ENCODE results near the gene DRGX.

Gene DRGX

DNA sequence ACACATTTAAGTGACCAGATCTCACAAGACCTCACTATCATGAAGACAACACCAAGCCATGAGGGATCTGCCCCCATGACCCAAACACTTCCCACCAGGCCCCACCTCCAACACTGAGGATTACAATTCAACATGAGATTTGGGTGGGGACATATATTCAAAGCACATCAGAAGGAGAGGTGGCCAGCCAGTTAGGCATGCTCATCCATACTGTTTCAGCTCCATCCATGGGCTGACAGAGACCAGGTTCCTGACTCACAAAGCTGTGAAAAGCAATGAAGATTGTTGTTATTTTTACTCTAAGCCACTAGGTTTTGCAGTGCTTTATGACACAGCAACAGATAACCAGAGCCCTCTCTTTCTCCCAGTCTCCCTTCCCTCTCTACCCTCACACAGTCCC is 60.9 kb downstream of the DRGX start:
- DNase-seq = no peak

DNA sequence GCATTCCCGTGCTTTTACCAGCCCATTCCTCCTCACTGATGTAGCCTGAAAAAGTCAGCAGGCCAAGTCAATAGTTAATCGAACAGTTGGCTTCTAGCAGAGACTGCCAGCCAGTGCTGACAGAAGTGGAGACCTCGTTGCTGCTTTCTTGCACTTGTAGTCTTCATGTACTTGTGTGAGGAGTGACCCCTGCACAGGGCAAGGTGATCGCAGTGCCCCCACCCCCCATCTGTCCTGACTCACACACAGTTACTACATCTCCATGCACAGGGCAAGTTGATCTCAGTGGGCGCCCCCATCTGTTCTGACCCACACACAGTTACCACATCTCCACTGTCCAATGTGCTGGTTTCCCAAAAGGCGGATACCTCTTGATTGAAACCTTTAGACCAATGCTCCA is 62.7 kb downstream of the DRGX start:
- DNase-seq = no peak

DNA sequence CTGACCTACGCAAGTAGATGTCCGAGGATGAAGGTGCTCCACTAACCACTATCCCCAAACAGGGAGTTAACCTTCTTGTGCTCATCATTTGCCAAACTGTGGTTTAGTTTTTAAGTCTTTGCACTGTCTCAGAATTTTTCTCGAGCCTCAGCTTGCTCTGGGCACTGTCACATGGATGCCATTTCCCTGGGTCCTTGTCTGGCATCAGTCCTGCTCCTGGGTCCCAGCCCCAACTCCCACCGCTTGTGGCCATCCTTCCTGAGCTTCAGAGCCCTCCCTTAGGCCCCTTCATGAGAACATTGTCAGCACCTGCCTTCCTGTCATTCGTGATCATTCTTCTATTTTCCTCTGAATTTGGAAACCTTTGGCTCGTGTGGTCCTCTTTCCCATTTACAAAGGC is 63.1 kb downstream of the DRGX start:
- DNase-seq = no peak

DNA sequence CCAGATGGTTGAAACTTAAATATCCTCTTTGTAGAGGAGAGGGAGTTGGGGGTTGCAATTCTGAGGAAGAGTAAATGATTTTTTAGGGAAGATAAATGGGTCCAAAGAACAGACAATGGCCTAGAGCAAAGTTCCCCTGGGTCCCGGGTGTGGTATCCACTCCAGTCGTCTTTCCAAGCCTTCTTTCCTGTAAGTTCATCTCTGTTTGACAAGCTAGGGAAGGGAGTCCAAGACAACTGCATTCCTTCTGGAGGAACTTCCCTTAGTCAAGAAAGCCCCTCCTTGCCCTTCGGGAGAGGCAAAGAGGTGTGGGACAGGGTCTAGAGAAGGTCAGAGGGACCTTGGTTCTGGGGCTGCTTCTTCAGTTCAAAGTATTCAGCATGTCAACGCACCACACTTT is 63.6 kb downstream of the DRGX start:
- no peak for DNase-seq

DNA sequence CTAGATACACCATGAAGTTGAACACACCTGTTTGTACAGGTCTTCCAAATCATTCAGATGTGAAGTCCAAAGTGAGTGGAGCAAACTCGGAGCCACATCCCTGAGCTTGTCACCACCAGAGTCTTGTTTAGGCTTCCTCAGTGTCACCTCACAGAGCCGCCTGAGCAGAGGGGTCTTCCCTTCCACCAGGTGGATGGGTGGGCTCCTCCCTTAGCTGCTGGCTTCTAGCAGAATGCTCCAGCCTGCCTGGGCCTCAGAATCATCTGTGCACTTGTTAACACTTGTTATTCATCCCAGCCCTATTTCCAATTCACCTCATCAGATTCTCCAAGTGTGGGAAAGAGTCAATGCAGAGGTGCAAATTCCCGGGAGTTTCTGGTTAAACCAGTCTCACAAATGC is 64.5 kb downstream of the DRGX start:
- DNase-seq = no peak

DNA sequence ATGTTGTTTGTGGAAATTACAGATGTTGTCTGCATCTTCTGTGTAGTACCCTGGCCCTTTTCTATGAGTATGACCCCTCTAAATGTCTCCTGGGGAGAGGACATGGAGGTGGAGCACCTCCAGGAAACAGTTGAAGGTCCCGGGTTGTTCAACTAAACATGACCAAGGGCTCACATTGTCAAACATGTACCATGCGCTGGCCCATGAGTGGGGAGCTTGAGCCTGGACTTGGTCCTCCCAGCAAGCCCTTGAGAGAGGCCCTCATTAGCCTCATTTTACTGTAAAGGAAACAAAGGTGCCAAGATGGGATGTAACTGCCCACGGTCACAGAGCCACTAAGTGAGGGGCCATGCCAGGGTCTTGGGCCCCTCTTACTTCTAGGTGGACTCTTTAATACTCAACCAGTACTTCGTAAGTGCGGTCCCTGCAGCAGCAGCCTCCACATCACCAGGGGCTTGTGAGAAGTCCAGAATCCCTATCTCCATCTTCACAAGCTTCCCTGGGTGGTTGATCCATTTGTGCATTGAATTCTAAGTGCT is 65.7 kb downstream of the DRGX start:
- no peak for DNase-seq

DNA sequence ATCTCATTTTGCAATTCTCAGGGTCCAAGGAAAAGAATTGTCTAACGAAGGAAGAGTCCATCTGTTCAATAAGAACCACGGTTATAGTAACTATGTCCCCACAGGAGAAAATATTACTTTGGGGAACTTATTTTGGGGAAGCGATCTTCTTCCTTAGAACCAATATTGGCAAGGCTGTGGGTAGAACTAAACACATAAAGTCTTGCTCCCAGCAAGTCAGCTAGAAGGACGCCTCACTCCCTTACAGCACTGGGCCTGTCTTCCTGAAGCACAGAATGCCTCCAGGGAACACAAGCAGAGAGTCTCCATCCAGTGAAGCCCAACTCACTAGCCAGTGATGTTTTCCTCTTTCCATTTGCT is 66.8 kb downstream of the DRGX start:
- no peak for DNase-seq

DNA sequence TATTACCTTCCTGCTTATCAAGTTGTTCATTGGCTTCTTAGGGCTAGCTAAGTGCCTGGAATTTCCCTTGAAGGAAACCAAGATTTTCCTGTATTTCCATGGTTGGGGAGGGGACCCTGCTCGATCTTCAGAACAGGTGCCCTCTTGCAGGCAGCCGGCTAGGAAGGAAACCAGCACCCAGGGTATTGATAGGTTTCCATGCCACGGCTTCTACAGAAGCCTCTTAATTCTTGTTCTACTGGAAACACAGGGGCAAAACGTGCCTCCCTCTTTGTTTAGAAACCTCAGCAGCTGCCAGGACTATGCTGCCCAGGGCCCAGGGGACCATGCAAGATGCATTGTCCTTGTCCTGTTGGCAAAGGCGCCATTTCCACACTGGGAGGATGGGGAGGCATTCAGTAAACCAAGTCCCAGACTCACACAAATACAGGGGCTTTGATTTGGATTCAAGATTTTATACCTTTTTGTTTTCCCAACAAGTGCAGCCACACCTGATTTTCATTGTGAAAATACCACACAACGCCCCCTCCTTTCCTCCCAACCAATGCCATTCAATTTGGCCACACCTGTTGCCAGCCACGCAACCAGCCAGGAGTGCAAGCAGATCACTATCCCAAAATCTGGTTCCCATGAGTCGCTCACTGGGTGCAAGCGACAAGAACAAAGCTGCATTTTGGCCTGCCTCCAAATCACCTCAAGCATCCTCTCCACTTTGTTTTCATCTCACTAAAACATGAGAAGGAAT is 67.3 kb downstream of the DRGX start:
- DNase-seq = no peak

DNA sequence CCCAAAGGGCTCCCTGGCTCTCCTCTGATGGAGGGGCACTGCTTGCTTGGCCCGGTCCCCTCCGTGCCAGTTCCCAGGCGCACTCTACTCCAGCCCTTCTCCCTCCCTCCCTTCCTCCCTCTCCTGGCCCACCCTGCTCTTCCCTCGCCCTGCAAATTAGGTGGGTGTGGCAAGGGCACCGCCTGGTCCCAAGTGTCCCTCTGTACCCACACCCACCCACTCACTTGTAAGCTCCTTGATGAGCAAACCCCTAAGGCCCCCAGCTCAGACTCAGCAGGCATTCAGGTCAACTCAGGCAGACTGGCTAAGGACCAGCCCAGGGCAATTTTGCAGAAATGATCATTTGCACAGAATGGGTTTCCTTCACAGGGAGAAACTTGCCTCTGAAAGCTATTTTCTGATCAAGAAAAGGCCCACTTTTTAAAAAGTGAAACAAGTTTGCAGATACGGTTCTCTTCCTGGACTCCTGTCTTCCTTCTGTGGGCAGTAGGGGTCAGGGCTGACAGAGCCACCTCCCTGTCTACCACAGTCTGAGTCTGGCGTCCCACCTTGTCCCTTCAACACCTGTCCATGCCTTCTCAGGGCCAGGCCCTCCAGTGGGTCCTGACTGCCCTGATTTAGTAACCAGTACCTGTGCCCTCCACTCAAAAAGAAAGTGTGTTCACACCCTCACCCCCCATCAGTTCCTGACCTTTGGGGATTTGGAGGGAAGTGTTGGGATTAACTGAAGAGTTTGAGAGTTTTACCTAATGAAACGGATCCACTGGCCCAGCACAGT is 68.7 kb downstream of the DRGX start:
- no peak for DNase-seq

DNA sequence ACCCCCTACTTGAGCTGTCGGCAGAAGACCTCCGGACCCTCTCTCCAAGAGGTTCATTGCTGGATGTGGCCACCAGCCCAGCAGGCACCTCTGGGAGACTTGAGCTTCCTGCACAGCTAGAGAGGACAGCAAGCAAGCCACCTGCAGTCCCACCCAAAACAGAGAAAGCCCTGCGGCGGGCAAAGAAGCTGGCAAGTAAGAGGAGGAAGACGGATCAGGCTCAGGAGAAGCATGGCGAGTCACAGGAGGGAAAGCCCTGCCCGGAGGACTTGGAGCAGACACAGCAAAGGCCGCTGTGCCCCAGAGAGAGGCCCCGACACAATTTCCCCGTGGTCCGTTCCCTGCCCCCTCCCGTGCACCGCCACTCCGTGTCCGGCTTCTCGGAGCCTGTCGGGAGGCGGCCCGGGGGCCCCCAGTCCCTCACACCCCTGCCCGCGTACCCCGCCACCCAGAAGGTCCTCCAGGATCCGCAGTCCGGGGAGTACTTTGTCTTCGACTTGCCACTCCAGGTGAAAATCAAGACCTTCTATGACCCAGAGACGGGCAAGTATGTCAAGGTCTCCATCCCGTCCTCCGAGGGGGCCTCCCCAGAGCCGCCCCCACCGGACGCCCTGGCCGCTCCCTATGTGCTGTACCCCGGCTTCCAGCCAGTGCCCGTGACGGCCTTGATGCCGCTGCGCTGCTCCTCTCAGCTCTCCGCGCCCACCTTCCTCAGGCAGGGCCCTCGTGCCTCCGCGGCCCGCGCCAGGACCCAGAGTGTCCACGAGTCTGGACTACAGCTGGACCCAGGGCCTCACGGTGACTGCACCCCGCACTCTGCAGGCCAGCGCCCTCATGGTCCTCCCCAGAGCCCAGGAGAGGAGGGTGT is 69.7 kb downstream of the DRGX start:
- DNase-seq = no peak

DNA sequence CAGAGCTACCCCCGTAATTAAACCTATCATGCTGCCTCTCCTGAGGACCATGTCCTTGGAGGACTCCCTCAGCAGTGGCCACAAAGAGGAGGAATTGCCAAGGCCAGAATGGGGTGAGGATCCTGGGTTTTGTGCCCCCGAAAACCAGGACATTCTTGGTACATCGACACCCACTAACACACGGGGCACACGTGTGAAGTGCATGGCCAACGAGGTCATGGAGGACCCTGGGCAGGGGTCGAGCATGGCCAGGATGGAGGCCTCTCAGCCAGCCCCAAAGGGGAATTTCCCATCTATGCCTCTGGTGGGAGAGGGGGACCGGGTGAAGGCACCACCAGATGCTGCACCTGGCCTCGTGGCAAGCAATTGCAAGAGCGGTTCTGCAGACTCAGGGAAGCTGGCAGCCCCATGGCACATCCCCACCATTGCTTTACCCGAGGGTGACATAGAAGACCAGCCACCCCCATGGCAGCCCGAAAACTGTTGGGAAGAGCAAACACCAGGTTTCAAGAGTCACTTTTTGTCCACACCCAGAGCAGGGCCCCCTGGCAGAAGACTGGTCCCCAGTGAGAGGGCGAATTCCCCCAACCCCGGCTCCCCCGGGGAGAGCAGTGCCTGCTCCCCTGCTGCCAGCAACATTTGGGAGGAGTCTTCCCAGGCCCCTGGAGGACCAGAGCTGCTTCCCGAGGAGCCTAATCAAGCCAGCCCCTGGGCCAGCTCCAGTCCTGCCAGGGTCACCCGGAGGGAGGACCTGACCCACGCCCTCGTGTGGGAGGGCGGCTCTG is 70.6 kb downstream of the DRGX start:
- DNase-seq = no peak

DNA sequence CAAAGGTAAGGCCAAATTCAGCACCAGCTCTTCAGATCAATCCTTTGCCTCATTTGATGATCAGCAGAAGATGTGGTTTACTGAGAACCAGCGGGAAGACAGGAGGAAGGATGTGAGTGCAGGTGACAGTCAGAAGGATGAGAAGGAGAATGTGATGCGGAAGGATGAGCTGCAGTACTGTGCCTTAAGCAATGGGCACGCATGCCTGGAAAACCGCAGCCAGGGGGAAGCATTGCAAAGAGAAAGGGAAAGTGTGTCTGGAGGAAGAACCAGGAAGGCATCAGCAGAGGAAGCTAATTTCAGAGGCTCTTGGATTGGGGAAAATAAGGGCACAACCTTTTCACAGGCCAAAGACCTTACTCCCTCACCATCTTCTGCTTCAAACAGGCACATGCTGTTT is 71.2 kb downstream of the DRGX start:
- no peak for DNase-seq

DNA sequence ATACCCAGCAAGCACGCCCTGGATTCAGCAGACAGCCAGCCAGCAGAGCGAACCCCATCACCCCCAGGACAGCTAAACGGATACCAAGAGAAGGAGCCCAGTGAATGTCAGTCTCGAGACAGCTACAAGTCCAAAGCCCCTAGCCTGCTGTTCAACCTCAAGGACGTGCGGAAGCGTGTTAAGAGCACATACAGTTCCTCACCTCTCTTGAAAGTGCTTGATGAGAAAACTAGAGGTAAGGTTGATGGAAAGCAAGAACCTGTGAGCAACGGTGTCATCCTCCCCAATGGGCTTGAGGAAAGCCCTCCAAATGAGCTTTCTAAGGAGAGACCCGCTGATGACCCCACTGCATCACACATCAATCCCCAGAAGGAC is 72.0 kb downstream of the DRGX start:
- no peak for DNase-seq

DNA sequence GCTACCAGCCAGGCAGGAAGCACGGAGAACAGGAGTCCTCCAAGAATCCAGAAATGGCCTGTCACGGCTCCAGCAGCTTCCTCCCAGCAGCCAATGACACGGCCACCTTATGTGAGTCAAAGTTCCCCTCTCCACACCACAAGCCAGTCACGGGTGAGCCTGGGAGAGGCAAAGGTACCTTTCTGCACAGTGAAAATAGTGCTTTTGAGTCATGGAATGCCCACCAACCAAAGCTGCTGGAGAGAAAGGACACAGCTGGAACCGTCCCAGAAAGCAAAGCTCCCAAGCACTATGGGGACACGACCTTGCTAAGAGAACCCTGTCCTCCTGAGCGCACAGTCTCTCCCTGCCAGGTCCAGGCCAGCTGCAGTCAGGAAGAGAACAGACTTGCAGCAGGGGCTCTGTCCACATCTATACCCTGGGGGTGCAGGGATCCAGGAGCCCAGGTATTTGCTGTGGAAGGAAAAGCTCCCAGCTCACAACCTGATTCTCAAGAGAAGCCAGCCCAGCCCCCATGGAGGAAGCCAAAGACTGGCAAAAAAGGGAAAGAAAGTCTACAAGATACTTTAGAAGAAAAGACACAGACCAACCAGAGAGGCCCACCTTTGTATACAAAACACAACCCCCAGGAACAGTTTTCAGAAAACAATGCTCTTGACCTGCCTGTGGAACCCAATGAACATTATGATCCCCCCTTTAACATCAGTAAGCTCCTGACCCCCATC is 72.6 kb downstream of the DRGX start:
- no peak for DNase-seq

DNA sequence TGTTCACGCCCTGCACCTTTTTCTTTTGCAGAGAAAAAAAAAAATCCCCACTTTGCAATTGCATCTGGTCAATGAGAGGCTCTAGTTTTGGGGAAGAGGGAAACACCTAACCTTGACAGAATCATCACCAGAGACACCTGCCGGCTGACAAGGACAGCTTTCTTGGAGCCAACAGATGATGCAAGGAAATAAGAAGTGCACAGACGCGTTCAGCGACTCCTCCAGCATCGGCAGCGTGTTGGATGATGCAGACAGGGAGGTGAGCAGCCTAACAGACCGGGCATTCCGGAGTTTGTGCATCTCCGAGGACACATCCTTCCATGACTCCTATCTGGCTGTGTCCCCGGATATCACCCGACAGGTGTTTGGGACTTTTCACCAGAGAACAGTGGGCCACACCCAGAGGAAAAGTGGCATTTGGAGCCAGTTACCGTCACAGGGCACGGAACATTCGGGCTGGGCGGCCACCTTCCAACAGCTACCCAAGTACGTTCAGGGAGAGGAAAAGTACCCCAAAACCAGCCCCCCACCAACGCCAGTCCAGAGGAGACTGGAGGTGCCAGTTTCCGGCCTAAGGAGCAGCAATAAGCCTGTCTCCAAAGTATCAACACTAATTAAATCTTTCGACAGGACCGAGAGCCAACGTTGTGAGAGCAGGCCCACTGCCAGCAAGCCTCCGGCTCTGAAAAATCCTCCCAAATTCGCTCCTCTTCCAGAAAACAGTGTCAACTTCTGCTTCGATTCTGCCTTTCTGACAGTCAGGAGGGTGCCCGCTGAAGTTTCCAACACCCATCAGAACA is 73.3 kb downstream of the DRGX start:
- no peak for DNase-seq

DNA sequence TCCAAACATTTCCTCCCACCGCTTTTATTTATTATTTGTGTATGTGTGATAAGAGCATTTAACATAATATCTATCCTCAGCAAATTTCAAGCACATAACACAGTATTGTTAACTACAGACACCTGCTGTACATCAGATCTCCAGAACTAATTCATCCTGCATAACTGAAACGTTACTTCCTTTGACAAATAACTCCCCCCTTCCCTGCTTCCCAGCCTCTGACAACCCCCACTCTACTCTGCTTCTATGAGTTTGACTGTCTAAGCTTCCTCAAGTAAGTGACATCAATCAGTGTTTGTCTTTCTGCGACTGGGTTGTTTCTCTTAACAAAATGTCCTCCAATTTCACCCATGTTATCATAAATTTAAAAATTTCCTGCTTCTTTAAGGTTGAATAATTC is 74.9 kb downstream of the DRGX start:
- DNase-seq = no peak

DNA sequence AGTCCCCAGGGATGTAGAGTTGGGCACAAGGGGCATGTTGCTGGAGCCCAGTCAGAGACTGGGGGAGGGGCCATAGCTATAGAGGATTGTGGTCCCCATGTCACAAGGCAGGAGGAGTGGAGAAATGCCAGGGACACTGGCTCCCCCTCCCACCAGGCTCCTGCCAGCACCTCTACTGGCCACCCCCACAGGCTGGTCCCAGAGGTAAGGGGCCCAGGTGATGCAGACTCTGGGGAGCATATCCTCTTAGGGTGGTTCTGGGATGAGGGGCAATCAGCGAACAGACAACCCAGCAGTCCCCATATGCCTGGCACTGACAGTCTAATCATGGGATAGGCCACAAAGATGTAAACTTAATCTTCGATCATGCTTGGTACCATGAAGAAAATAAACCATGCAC is 75.7 kb downstream of the DRGX start:
- no peak for DNase-seq

DNA sequence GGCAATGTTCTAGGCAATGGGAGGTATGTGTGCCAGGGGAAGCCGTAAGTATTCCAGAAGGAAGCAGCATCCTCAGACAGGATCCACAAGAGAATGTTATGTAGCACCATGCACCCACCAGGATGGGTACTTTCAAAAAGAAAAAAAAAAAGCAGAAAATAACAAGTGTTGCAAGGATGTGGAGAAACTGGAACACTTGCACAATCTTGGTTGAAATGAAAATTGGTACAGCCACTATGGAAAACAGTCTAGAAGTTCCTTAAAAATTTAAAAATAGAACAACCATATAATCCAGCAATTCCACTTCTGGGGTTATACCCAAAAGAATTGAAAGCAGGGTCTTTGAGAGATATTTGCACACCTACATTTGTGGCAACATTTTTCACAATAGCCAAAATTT is 76.7 kb downstream of the DRGX start:
- DNase-seq = no peak

DNA sequence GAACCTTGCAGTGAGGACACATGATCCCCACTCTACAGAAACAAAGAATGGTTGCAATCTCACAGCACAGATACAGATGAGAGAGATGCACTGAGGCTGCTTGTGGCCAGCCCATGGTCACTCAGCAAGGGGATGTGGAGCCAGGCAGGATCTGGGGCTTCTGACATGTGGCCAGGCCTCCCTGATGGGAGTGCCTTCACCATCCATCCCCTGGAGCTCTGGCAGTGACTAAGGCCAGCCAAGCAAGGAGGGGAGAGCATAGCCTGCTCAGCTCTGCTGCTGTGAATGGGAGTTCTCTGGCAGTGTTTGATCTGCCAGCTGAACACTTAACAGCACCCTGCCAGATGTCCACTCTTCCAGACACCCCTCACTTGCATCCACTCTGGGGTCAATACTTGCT is 77.1 kb downstream of the DRGX start:
- DNase-seq = no peak

DNA sequence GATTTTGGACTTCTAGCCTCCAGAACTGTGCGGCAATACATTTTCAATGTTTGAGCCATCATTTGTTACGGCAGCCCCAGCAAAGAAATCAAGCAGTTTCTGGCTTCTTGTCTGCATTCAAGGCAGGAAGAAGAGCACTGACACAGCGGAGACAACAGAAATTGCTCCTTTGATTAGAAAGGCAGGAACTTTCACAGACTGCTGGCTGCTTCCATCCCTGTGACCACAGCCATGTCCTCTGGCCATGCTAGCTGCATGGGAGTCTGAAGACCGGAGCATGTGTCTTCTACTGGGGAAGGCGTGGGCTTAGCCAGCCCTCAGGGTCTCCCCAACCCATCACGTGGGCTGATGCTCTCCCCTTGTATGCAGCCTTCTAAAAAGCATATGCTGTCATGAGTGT is 77.9 kb downstream of the DRGX start:
- no peak for DNase-seq

DNA sequence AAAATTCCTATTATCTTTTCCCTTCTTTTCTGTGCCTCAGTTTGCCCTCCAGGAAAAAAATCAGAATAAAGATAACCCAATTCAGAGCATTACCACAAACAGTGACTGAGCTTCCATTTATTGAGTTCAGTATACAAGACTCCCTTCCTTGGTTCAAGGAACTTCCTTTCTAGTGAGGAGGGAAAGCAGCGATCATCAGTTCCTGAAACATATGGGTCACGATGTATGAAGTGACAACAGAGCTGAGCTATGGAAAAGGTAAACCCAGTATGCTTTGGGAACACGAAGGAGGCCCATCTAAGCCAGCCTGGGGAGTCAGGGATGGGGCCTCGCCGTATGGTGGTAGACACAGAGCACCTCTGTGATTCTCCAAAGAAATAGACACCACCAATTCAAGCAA is 81.1 kb downstream of the DRGX start:
- DNase-seq = no peak
